ENCODE results near the gene TEN1. TPM values are rescaled to one million over a fixed set of nuclear protein-coding genes. Genes with fewer than 3 reads are reported as not detected.

TEN1 gene
- total and polyA plus RNA-seq, 2 of the 13 experiments (the other 11 are each of a cell fraction or from before 2014, with no cell fraction given), result 18.0 to 21.3 TPM

GRCh38 chr17:75970011-75970523 is 9.0 kb upstream of the TEN1 start (continued):
- no peak for TF ChIP-seq HNF4G (IDR thresholded peaks at IDR 0.05; ENCODE audit: borderline replicate concordance, low read depth, low read length)
- no peak for TF ChIP-seq HNF4G (CRISPR knock-in tag; IDR thresholded peaks at IDR 0.05; ENCODE audit: borderline replicate concordance, low read depth)
- no peak for TF ChIP-seq MED13 (CRISPR knock-in tag; IDR thresholded peaks at IDR 0.05)
- no peak for TF ChIP-seq SMARCE1 (IDR thresholded peaks at IDR 0.05; ENCODE audit: borderline replicate concordance)
- TF ChIP-seq ZNF121 (CRISPR knock-in tag; IDR thresholded peaks at IDR 0.05), result no peak
- no peak for TF ChIP-seq ZNF567 (CRISPR knock-in tag; IDR thresholded peaks at IDR 0.05; ENCODE audit: borderline replicate concordance)
- TF ChIP-seq ZNF619 (CRISPR knock-in tag; IDR thresholded peaks at IDR 0.05), result no peak
- no peak for TF ChIP-seq ZNF234 (CRISPR knock-in tag; conservative IDR thresholded peaks at IDR 0.05)
- no peak for TF ChIP-seq ZUFSP (CRISPR knock-in tag; IDR thresholded peaks at IDR 0.05; ENCODE audit: borderline replicate concordance)
- TF ChIP-seq TGIF2 (CRISPR knock-in tag; IDR thresholded peaks at IDR 0.05), result no peak
- no peak for TF ChIP-seq KDM4B (CRISPR knock-in tag; IDR thresholded peaks at IDR 0.05)
- TF ChIP-seq ZNF660 (CRISPR knock-in tag; IDR thresholded peaks at IDR 0.05; ENCODE audit: borderline replicate concordance, low read depth), result no peak
- TF ChIP-seq REL (CRISPR knock-in tag; conservative IDR thresholded peaks at IDR 0.05), result no peak
- no peak for TF ChIP-seq ZNF563 (CRISPR knock-in tag; IDR thresholded peaks at IDR 0.05)
- no peak for TF ChIP-seq ZNF720 (CRISPR knock-in tag; IDR thresholded peaks at IDR 0.05)
- no peak for TF ChIP-seq GTF3A (CRISPR knock-in tag; conservative IDR thresholded peaks at IDR 0.05)
- no peak for TF ChIP-seq TBX3 (IDR thresholded peaks at IDR 0.05; ENCODE audit: borderline replicate concordance)
- no peak for TF ChIP-seq TERF1 (CRISPR knock-in tag; IDR thresholded peaks at IDR 0.05)
- TF ChIP-seq ZNF33A (CRISPR knock-in tag; IDR thresholded peaks at IDR 0.05; ENCODE audit: borderline replicate concordance), result no peak
- no peak for TF ChIP-seq ZNF556 (CRISPR knock-in tag; IDR thresholded peaks at IDR 0.05; ENCODE audit: borderline replicate concordance)
- no peak for TF ChIP-seq ZNF180 (CRISPR knock-in tag; IDR thresholded peaks at IDR 0.05; ENCODE audit: borderline replicate concordance, low read depth)
- TF ChIP-seq PCBP2 (optimal IDR thresholded peaks at IDR 0.05; ENCODE audit: low read depth, low read length, poor library complexity, severe bottlenecking), result no peak
- no peak for TF ChIP-seq ZNF703 (CRISPR knock-in tag; IDR thresholded peaks at IDR 0.05; ENCODE audit: borderline replicate concordance)
- TF ChIP-seq POLR2G (IDR thresholded peaks at IDR 0.05; ENCODE audit: low read depth, low read length), result no peak
- TF ChIP-seq DMTF1 (CRISPR knock-in tag; IDR thresholded peaks at IDR 0.05), result no peak
- TF ChIP-seq ZSCAN29 (CRISPR knock-in tag; conservative IDR thresholded peaks at IDR 0.05), result no peak

Data from HepG2 (cell line).